WTC11 (cell line): ENCODE data around the gene CERS1. TPM values are rescaled to one million over a fixed set of nuclear protein-coding genes. Genes with fewer than 3 reads are reported as not detected.

Experiments
- ATAC-seq: fragments of 200-7000 bp; cut with Tn5 transposase; 2 replicates; pipeline ENCODE4 v1.10.0; 2021; ENCODE audit warnings: mild to moderate bottlenecking, moderate library complexity
- CTCF ChIA-PET: fragments of 300-600 bp; sonication (Branson Sonifier 250); formaldehyde crosslinking; loops from one replicate; lab custom pipeline; 2021; ENCODE audit warnings: antibody characterized with exemption; lab: Charles Lee
- POLR2A ChIA-PET: fragments of 350-600 bp; sonication (Branson Sonifier 250); formaldehyde crosslinking; loops from one replicate; lab custom pipeline; 2021; ENCODE audit warnings: antibody characterized with exemption; lab: Charles Lee
- DNase-seq: peaks from one replicate; pipeline ENCODE4 v3.0.0; 2021; ENCODE audit warnings: low spot score
- H3K27ac Mint-ChIP-seq: 2 replicates; pipeline ENCODE4 v1.8.0; 2021; ENCODE audit warnings: mixed read lengths
- H3K27me3 Mint-ChIP-seq: 2 replicates; pipeline ENCODE4 v1.8.0; 2021; ENCODE audit warnings: low read depth, mild to moderate bottlenecking, moderate library complexity, mixed read lengths
- H3K36me3 Mint-ChIP-seq: 2 replicates; pipeline ENCODE4 v1.8.0; 2021; ENCODE audit warnings: mixed read lengths
- H3K4me1 Mint-ChIP-seq: 2 replicates; pipeline ENCODE4 v1.8.0; 2022; ENCODE audit warnings: mixed read lengths
- H3K4me3 Mint-ChIP-seq: 2 replicates; pipeline ENCODE4 v1.8.0; 2021; ENCODE audit warnings: mild to moderate bottlenecking, moderate library complexity, mixed read lengths
- H3K9me3 Mint-ChIP-seq: 2 replicates; pipeline ENCODE4 v1.8.0; 2021; ENCODE audit warnings: mixed read lengths
- AFF4 ChIP-seq: sonication (generic); formaldehyde crosslinking; IDR thresholded peaks from 2 replicates; pipeline ENCODE4 v1.8.1; 2023; ENCODE audit warnings: mild to moderate bottlenecking, missing genetic modification reagents, borderline replicate concordance
- ATF1 ChIP-seq: sonication (generic); formaldehyde crosslinking; IDR thresholded peaks from 2 replicates; pipeline ENCODE4 v1.8.1; 2023; ENCODE audit warnings: mild to moderate bottlenecking, moderate library complexity, missing genetic modification reagents
- ATF3 ChIP-seq: sonication (generic); formaldehyde crosslinking; conservative IDR thresholded peaks from 2 replicates; pipeline ENCODE4 v1.8.1; 2022; ENCODE audit warnings: mild to moderate bottlenecking, missing genetic modification reagents
- CREB1 ChIP-seq: sonication (generic); formaldehyde crosslinking; IDR thresholded peaks from 2 replicates; pipeline ENCODE4 v1.8.0; 2023; ENCODE audit warnings: mild to moderate bottlenecking, missing genetic modification reagents
- E2F1 ChIP-seq: sonication (generic); formaldehyde crosslinking; IDR thresholded peaks from 2 replicates; pipeline ENCODE4 v1.8.0; 2022; ENCODE audit warnings: mild to moderate bottlenecking, missing genetic modification reagents
- E2F4 ChIP-seq: sonication (generic); formaldehyde crosslinking; IDR thresholded peaks from 2 replicates; pipeline ENCODE4 v1.8.1; 2022; ENCODE audit warnings: low read depth, mild to moderate bottlenecking, moderate library complexity, missing genetic modification reagents, borderline replicate concordance
- E2F5 ChIP-seq: sonication (generic); formaldehyde crosslinking; IDR thresholded peaks from 2 replicates; pipeline ENCODE4 v1.8.1; 2022; ENCODE audit warnings: mild to moderate bottlenecking, moderate library complexity, missing genetic modification reagents
- EMX1 ChIP-seq: fragments of 250-450 bp; sonication (Bioruptor Pico); IDR thresholded peaks from 2 replicates; pipeline ENCODE4 v1.8.0; 2021; ENCODE audit warnings: mild to moderate bottlenecking
- GRHL2 ChIP-seq: fragments of 250-450 bp; sonication (Bioruptor Pico); IDR thresholded peaks from 2 replicates; pipeline ENCODE4 v1.8.0; 2022; ENCODE audit warnings: mild to moderate bottlenecking, moderate library complexity; ENCODE audit not compliant: insufficient replicate concordance, severe bottlenecking
- JAZF1 ChIP-seq: fragments of 250-450 bp; sonication (Bioruptor Pico); IDR thresholded peaks from 2 replicates; pipeline ENCODE4 v1.9.0; 2021; ENCODE audit warnings: moderate library complexity, mild to moderate bottlenecking, inconsistent platforms
- MXD4 ChIP-seq: fragments of 250-450 bp; sonication (Bioruptor Pico); IDR thresholded peaks from 2 replicates; pipeline ENCODE4 v1.8.0; 2021; ENCODE audit warnings: mild to moderate bottlenecking, moderate library complexity, borderline replicate concordance
- TCF7 ChIP-seq: sonication (generic); formaldehyde crosslinking; IDR thresholded peaks from 2 replicates; pipeline ENCODE4 v1.8.0; 2022; ENCODE audit warnings: mild to moderate bottlenecking, low read depth, missing genetic modification reagents, moderate library complexity
- ZNF671 ChIP-seq: fragments of 250-450 bp; sonication (Bioruptor Pico); IDR thresholded peaks from 2 replicates; pipeline ENCODE4 v1.8.0; 2021; ENCODE audit warnings: mild to moderate bottlenecking
- total RNA-seq: library from RNA; stranded (reverse); gene quantifications from 3 replicates; pipeline ENCODE4 v1.2.3, GENCODE V29; 2021
- TF ChIP-seq, protein P1 (sequence below): sonication (generic); formaldehyde crosslinking; IDR thresholded peaks from 2 replicates; pipeline ENCODE4 v1.8.1; 2022; ENCODE audit warnings: low read depth, missing genetic modification reagents, borderline replicate concordance
- TF ChIP-seq, protein P2 (sequence below): sonication (generic); formaldehyde crosslinking; IDR thresholded peaks from 2 replicates; pipeline ENCODE4 v1.8.1; 2023; ENCODE audit warnings: mild to moderate bottlenecking, missing genetic modification reagents, moderate library complexity
- TF ChIP-seq, protein P3 (sequence below): sonication (generic); formaldehyde crosslinking; IDR thresholded peaks from 2 replicates; pipeline ENCODE4 v1.8.1; 2022; ENCODE audit warnings: mild to moderate bottlenecking, missing genetic modification reagents, moderate library complexity, borderline replicate concordance
- TF ChIP-seq, protein P4 (sequence below): fragments of 250-450 bp; sonication (Bioruptor Pico); IDR thresholded peaks from 2 replicates; pipeline ENCODE4 v1.9.0; 2021; ENCODE audit warnings: mild to moderate bottlenecking

The CERS1 gene
- total RNA-seq, 1 experiment from 2014 or later: 14.7 TPM

- ATAC-seq: no peak
- no peak for TF ChIP-seq MXD4
- no peak for TF ChIP-seq GRHL2 (CRISPR knock-in tag)
- no peak for TF ChIP-seq CREB1 (CRISPR knock-in tag)
- TF ChIP-seq, protein P1, sequence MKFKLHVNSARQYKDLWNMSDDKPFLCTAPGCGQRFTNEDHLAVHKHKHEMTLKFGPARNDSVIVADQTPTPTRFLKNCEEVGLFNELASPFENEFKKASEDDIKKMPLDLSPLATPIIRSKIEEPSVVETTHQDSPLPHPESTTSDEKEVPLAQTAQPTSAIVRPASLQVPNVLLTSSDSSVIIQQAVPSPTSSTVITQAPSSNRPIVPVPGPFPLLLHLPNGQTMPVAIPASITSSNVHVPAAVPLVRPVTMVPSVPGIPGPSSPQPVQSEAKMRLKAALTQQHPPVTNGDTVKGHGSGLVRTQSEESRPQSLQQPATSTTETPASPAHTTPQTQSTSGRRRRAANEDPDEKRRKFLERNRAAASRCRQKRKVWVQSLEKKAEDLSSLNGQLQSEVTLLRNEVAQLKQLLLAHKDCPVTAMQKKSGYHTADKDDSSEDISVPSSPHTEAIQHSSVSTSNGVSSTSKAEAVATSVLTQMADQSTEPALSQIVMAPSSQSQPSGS (CRISPR knock-in tag): no peak
- TF ChIP-seq JAZF1: no peak
- TF ChIP-seq, protein P2, sequence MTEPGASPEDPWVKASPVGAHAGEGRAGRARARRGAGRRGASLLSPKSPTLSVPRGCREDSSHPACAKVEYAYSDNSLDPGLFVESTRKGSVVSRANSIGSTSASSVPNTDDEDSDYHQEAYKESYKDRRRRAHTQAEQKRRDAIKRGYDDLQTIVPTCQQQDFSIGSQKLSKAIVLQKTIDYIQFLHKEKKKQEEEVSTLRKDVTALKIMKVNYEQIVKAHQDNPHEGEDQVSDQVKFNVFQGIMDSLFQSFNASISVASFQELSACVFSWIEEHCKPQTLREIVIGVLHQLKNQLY (CRISPR knock-in tag): no peak
- TF ChIP-seq EMX1: no peak
- no peak for TF ChIP-seq AFF4
- no peak for TF ChIP-seq ZNF671 (CRISPR knock-in tag)
- no peak for TF ChIP-seq E2F4 (CRISPR knock-in tag)
- TF ChIP-seq, protein P3, sequence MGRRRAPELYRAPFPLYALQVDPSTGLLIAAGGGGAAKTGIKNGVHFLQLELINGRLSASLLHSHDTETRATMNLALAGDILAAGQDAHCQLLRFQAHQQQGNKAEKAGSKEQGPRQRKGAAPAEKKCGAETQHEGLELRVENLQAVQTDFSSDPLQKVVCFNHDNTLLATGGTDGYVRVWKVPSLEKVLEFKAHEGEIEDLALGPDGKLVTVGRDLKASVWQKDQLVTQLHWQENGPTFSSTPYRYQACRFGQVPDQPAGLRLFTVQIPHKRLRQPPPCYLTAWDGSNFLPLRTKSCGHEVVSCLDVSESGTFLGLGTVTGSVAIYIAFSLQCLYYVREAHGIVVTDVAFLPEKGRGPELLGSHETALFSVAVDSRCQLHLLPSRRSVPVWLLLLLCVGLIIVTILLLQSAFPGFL (CRISPR knock-in tag): no peak
- no peak for TF ChIP-seq E2F1 (CRISPR knock-in tag)
- POLR2A ChIA-PET: no interaction called here
- no peak overlapping the region for H3K4me3 Mint-ChIP-seq
- H3K36me3 Mint-ChIP-seq: no peaks in the 10 kb centered on the region
- DNase-seq: no peak
- no peak overlapping the region for H3K27ac Mint-ChIP-seq
- no peaks in the 10 kb centered on the region for H3K9me3 Mint-ChIP-seq
- CTCF ChIA-PET: interaction anchor here (1.4 kb wide), 1 partner anchor 43 kb away, joined by 3 read pairs; no protein-coding TSS in a partner anchor
- peaks cover 24% of the 10 kb centered on the region for H3K4me1 Mint-ChIP-seq
- H3K27me3 Mint-ChIP-seq: peaks cover 34% of the 10 kb centered on the region
Observed at GRCh38 chr19:18943465-18943864, 47.5 kb upstream of the CERS1 start.

DNA sequence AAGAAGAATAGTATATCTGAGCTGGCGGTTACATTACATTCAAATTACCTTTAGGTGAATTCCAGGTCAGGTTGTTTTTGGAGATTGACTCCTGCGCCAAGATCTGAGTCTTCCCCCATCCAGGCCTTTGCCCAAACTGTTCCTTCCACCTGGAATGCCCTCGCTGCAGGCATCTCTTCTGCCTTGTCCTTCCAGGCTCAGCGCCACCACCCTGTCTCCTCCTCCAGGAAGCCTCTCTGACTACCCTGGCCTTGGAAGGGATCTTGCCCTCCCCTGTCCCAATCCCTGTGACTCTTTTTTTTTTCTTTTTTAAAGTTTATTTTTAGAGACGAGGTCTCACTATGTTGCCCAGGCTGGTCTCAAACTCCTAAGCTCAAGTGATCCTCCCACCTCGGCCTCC is 46.7 kb upstream of the CERS1 start:
- Mint-ChIP-seq H3K27ac (no peak overlapping the region), H3K9me3 (no peaks in the 10 kb centered on the region), H3K4me1 (peaks cover 24% of the 10 kb centered on the region), H3K4me3 (peak overlapping the region; percentile 61), H3K36me3 (peaks cover 3% of the 10 kb centered on the region), H3K27me3 (peaks cover 34% of the 10 kb centered on the region)
- ATAC-seq (no peak), DNase-seq (no peak)
- CTCF ChIA-PET: interaction anchor here (1.4 kb wide), 1 partner anchor 23 kb away, joined by 7 read pairs; the partner anchor contains the start of genes COPE and DDX49
- TF ChIP-seq TCF7 (CRISPR knock-in tag): no peak
- TF ChIP-seq ATF1 (CRISPR knock-in tag): no peak
- TF ChIP-seq ATF3 (CRISPR knock-in tag): no peak
- TF ChIP-seq E2F5 (CRISPR knock-in tag): no peak
- TF ChIP-seq, protein P4, sequence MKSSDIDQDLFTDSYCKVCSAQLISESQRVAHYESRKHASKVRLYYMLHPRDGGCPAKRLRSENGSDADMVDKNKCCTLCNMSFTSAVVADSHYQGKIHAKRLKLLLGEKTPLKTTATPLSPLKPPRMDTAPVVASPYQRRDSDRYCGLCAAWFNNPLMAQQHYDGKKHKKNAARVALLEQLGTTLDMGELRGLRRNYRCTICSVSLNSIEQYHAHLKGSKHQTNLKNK (CRISPR knock-in tag): no peak
- POLR2A ChIA-PET: no interaction called here
